H1 (cell line): ENCODE results near the gene SCFD1.

Experiments
- CREB1 ChIP-seq: IDR thresholded peaks from 2 replicates; pipeline ENCODE4 v1.6.1; 2012; ENCODE audit warnings: inconsistent platforms
- EP300 ChIP-seq, 2 experiments: IDR thresholded peaks; 1 replicate in 1 of 2; 2 replicates in 1 of 2; pipeline ENCODE4 v1.6.1; 2011 to 2012; ENCODE audit warnings: low read depth in 2 of 2, low read length in 2 of 2, mild to moderate bottlenecking in 2 of 2, borderline replicate concordance in 1 of 2, inconsistent platforms in 1 of 2, moderate library complexity in 1 of 2
- GABPA ChIP-seq: IDR thresholded peaks from 2 replicates; pipeline ENCODE4 v1.6.1; 2011; ENCODE audit warnings: mild to moderate bottlenecking, low read length, moderate library complexity, borderline replicate concordance; ENCODE audit not compliant: insufficient read depth
- POLR2A ChIP-seq, 2 experiments: IDR thresholded peaks; 1 replicate in 1 of 2; 2 replicates in 1 of 2; pipeline ENCODE4 v1.6.1; 2011; ENCODE audit warnings: low read depth in 2 of 2, low read length in 2 of 2, mild to moderate bottlenecking in 2 of 2; ENCODE audit errors: control extremely low read depth in 1 of 2
- POLR2AphosphoS5 ChIP-seq: IDR thresholded peaks from 2 replicates; pipeline ENCODE4 v1.6.1; 2011; ENCODE audit warnings: low read depth, low read length
- SIRT6 ChIP-seq: IDR thresholded peaks from one replicate; pipeline ENCODE4 v1.7.1; 2012; ENCODE audit warnings: low read length, inconsistent platforms
- SP4 ChIP-seq: IDR thresholded peaks from 2 replicates; pipeline ENCODE4 v1.6.1; 2012; ENCODE audit warnings: low read length, inconsistent platforms
- SRF ChIP-seq: IDR thresholded peaks from 2 replicates; pipeline ENCODE4 v1.6.1; 2011; ENCODE audit warnings: mild to moderate bottlenecking, low read depth, low read length, moderate library complexity
- SUZ12 ChIP-seq: fragments of 200-600 bp; sonication (generic); IDR thresholded peaks from 2 replicates; pipeline ENCODE4 v1.6.1; 2012; ENCODE audit warnings: mild to moderate bottlenecking, inconsistent platforms, low read length, moderate library complexity, mixed read lengths
- TAF1 ChIP-seq: IDR thresholded peaks from 2 replicates; pipeline ENCODE4 v1.6.1; 2011; ENCODE audit warnings: mild to moderate bottlenecking, low read depth, low read length
- TF ChIP-seq, protein P1 (sequence below), 3 experiments: IDR thresholded peaks; 1 replicate in 2 of 3; 2 replicates in 1 of 3; pipeline versions ENCODE4 v1.5.1 to v1.6.1; 2011; ENCODE audit warnings: low read length in 3 of 3, mild to moderate bottlenecking in 3 of 3, inconsistent platforms in 2 of 3, low read depth in 1 of 3, moderate library complexity in 1 of 3; ENCODE audit not compliant: insufficient read depth in 1 of 3; ENCODE audit errors: control extremely low read depth in 1 of 3

DNA sequence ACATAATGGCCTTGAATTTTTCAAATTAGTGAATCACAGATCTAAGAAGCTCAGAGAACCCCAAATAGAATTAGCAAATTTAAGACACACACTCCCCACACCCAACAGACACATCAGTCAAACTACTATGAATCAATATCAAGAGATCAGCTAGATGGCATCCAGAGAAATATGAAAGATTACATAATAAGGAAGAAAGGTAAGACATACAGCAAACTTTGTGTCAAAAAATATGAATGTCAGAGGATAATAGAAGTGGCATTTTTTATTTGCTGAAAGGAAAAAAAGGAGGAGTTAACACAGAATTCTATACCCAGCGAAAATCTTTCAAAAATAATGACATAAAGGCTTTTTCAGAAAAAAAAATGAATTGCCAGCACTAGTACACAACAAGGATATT lies 141.8 kb downstream of the SCFD1 start:
- TF ChIP-seq, protein P1, sequence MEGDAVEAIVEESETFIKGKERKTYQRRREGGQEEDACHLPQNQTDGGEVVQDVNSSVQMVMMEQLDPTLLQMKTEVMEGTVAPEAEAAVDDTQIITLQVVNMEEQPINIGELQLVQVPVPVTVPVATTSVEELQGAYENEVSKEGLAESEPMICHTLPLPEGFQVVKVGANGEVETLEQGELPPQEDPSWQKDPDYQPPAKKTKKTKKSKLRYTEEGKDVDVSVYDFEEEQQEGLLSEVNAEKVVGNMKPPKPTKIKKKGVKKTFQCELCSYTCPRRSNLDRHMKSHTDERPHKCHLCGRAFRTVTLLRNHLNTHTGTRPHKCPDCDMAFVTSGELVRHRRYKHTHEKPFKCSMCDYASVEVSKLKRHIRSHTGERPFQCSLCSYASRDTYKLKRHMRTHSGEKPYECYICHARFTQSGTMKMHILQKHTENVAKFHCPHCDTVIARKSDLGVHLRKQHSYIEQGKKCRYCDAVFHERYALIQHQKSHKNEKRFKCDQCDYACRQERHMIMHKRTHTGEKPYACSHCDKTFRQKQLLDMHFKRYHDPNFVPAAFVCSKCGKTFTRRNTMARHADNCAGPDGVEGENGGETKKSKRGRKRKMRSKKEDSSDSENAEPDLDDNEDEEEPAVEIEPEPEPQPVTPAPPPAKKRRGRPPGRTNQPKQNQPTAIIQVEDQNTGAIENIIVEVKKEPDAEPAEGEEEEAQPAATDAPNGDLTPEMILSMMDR (IDR thresholded peaks at IDR 0.05; ENCODE audit: control extremely low read depth in 1 of 3, insufficient read depth in 1 of 3, low read depth in 1 of 3, low read length in 3 of 3) = no peak
- no peak for TF ChIP-seq POLR2A (IDR thresholded peaks at IDR 0.05; ENCODE audit: control extremely low read depth in 1 of 2, low read depth in 2 of 2, low read length in 2 of 2)
- no peak for TF ChIP-seq SIRT6
- no peak for TF ChIP-seq CREB1
- TF ChIP-seq TAF1 = no peak
- TF ChIP-seq GABPA = no peak
- TF ChIP-seq POLR2AphosphoS5 = no peak
- no peak for TF ChIP-seq EP300 (IDR thresholded peaks at IDR 0.05; ENCODE audit: borderline replicate concordance in 1 of 2, low read depth in 2 of 2, low read length in 2 of 2)
- no peak for TF ChIP-seq SP4
- TF ChIP-seq SUZ12 = no peak
- no peak for TF ChIP-seq SRF
